HG03460 (cell line): ENCODE results near the gene STX11.
"Not testable (repeated sequence)": the region's sequence is repeated elsewhere in the genome, so short reads cannot be mapped to it uniquely, and the experiment has no call there.

Source experiments
- ATAC-seq: cut with Tn5 transposase; IDR thresholded peaks from one replicate; pipeline ENCODE4 v1.9.1; 2021; ENCODE audit not compliant: unreplicated experiment

STX11 gene

DNA sequence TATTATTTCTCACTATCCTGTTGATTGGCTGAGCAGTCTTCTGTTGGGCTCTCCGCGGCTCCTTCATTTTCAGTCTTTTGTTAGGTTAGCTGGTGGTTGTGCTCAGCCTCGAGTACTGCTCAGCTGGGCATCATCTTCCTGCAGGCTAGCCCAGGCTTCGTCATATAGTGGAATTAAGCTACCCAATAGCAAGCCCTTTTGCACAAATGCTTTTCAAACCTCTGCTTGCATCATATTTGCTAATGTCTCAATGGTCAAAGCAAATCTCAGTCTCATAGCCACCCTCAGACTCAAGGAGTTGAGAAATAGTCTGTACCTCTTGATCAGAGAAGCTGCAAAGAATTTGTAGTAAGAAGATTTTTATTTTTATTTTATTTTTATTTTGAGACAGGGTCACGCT lies 23.7 kb downstream of the STX11 start:
- no peak for ATAC-seq

DNA sequence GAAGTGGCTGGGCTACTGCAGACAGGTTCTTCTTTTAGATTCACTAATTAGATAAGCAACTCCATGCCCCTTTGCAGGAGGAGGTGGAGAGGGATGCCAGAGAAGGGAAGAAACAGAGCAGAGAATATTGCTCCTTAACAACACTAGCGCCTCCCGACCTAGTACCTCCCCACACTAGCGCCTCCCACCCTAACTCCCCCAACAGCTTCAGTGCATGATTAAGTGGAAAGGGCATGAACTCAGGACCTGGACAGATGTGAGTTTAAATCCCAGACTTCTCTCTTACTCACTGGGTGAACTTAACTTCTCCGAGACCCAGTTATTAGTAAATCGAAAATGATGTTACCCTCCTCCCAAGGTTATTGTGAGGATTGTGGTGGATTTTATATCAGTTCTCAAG lies 25.7 kb downstream of the STX11 start:
- no peak for ATAC-seq

GRCh38 chr6:144177726-144178125 lies 27.4 kb downstream of the STX11 start:
- ATAC-seq: no peak

GRCh38 chr6:144178323-144178722 lies 28.0 kb downstream of the STX11 start:
- no peak for ATAC-seq

DNA sequence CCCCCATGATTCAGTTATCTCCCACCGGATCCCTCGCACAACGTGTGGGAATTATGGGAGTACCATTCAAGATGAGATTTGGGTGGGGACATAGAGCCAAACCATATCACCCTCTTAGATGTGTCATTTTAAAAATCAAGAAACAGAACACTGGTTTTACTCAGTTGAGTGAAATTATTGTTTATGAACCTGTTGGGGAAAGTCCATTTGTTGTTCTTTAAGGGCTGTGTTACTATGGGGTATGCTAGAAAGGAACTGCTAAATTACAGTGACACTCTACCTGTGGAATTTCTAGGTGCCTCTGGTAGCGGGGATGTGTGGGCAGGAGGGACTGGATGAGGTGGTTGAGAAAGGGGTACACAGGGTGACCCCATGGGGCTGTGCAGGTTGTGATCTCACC lies 28.9 kb downstream of the STX11 start:
- ATAC-seq: no peak

DNA sequence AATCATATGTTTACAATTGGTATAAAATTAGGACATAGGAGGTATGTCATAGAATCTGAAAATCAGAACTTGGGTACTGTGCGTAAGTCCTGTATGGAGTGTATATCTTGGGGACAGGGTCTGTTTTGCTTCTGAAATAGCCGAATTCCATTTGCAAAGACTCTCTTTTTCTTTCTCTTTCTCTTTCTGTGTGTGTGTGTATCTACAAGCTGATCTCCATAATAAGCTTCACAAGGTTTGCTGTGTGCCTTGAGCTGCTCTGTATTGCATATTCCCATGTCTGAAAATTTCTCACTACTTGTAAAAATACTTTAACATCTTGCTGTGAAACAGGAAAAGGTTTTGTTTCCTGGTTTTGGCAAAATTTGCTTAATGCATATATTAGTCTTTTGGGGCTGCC lies 29.5 kb downstream of the STX11 start:
- ATAC-seq: no peak

DNA sequence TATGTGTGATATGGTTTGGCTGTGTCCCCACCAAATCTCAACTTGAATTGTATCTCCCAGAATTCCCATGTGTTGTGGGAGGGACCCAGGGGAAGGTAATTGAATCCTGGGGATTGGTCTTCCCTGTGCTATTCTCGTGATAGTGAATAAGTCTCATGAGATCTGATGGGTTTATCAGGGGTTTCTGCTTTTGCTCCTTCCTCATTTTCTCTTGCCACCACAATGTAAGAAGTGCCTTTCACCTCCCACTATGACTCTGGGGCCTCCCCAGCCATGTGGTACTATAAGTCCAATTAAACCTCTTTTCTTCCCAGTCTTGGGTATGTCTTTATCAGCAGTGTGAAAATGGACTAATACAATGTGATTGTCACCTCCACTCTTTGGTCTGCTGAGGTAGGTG lies 30.0 kb downstream of the STX11 start:
- not testable (repeated sequence) for ATAC-seq

GRCh38 chr6:144181639-144182038 lies 31.3 kb downstream of the STX11 start:
- no peak for ATAC-seq

DNA sequence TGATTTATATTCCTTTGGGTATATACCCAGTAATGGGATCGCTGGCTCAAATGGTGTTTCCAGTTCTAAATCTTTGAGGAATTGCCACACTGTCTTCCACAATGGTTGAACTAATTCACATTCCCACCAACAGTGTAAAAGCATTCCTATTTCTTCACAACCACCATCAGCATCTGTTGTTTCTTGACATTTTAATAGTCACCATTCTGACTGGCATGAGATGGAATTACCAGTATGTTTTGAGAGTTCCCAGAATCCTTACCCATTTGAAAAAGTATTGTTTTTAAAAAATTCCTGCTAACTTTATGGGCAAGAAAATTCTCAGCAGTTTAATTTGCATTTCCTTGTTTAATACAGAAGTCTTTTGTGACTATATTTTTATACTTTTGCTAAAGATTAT lies 33.9 kb downstream of the STX11 start:
- ATAC-seq: not testable (repeated sequence)

DNA sequence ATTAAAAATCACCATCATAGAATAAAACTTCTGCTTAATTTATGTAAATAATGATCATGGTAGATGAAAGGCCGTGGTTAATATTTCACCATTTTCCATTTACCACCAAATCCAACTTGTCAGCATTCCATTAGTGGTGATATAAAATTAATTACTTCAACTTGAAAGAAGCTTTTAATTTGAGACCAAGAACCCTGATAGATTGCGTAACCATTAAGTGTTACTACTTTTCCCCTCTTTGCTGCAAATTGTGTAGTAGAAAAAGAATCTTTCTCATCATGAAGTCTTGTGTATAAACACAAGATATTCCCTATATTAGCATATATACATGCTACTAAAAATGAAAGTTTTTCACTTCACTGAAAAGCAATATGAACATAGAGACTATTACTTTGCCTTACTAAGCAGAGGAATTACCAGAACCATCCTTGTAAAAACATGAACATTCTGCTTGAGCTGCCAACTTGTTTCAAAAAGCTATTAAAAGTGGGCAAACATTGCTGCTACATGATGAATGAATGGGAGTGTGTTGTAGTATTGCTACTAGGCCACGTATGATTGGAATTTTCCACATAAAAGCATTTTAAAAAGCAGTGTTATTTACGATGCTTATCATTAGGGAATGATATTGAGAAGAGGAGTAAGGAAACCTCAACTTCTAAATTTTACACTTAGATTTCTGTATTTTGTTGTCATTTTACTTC lies 35.0 kb downstream of the STX11 start:
- no peak for ATAC-seq

- ATAC-seq: no peak
Observed at GRCh38 chr6:144186817-144187625, 36.7 kb downstream of the STX11 start.

DNA sequence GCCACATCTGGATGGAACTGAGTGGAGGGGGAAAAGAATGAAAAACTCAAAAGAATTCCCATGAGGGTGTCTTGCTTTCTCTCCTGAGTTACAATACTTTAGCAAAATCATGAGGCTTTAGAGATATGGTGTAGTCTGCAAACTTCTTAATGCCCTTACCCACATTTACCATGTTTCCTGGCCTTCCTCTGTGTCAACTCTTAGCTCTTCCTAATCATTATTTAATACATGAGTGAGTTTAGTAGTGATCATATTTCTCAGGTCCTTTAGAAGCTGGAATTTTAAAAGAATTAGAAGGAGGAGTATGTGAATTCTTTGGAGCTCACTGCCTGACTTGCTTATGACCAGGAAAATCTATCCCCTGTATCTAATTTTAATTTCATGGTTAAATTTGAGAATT lies 39.0 kb downstream of the STX11 start:
- ATAC-seq: no peak

DNA sequence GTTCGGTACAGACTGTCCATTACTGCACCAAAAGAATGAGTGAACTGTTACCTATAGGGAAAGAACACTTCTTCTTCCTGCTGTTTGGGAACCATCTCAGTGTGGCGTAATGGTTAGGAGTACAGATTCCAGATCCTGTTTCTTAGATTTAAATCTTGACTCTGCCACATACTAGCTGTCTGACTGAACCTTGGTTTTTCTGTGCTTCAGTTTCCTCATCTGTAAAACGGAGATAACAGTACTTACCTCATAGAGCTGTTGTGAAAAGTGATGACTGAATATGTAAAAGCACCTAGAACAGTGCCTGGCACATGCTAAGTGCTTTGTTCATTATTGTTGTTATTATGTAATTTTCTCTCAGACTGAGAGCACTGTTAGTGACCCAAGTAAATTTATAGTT lies 39.8 kb downstream of the STX11 start:
- ATAC-seq: no peak

DNA sequence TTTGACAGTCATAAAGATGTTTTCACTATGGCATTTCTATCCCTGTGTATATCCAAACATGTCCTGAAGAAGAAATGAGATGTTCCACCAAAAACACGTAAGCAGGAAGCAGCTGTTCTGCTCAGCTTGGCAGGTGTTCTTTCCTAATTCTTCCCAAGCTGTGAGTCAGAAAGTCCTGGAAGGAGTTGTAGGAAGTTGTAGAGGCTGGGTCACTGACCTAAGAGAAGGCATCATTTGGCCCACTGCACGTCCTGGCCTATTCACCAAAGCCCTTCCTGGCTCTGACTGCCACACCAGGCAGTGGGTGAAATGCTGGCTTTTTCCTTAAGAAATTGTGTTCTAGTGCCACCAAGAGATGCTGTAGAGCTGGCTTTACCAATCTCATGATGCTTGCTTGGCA lies 40.3 kb downstream of the STX11 start:
- no peak for ATAC-seq

DNA sequence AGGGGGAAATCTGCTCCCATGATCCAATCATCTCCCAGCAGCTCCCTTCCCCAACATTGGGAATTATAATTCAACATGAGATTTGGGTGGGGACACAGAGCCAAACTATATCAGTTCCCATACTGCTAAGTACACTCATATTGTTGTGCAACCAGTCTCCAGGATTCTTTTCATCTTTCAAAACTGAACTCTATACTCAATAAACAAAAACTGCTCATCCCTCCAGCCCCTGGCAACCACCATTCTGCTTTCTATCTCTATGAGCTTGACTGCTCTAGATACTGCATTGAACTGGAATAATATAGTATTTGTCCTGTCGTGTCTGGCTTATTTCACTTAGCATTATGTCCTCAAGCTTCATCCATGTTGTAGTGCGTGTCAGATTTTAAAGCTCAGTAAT lies 42.9 kb downstream of the STX11 start:
- no peak for ATAC-seq

- ATAC-seq: no peak
Observed at GRCh38 chr6:144194293-144194810, 44.0 kb downstream of the STX11 start.

- ATAC-seq: no peak
Observed at GRCh38 chr6:144195671-144196270, 45.5 kb downstream of the STX11 start.

- no peak for ATAC-seq
Observed at GRCh38 chr6:144197919-144198318, 47.6 kb downstream of the STX11 start.

GRCh38 chr6:144202879-144203468 lies 52.7 kb downstream of the STX11 start:
- ATAC-seq: no peak

DNA sequence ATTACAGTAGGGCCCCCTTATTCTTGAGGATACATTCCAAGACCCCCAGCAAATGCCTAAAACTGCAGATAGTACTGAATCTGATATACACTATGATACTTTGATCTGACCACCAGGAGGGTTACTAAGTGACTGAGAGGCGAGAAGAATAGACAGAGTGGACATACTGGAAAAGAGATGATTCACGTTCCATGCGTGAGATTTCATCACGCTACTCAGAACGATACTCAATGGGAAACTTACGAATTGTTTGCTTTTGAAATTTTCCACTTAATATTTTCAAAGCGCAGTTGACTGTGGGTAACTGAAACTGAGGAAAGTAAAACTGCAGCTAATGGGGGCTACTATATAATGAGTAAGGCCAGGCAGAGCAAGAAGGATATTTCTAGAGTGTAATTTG lies 60.8 kb downstream of the STX11 start:
- ATAC-seq: no peak

GRCh38 chr6:144213315-144213714 lies 63.0 kb downstream of the STX11 start:
- ATAC-seq: no peak

GRCh38 chr6:144214029-144214428 lies 63.7 kb downstream of the STX11 start:
- no peak for ATAC-seq
